ENCODE measurements around the gene C19orf73.

GRCh38 chr19:49125025-49125731 is 6.2 kb upstream of the C19orf73 start:
- TF ChIP-seq KDM4B (IDR thresholded peaks at IDR 0.05; ENCODE audit: borderline replicate concordance in 2 of 2, low read depth in 1 of 2) (no peak), POLR2AphosphoS5 (IDR thresholded peaks at IDR 0.05; ENCODE audit: control insufficient read depth, insufficient read depth, low read depth, low read length) (no peak), PTTG1 (tag; IDR thresholded peaks at IDR 0.05; ENCODE audit: low read depth) (no peak), SAFB2 (IDR thresholded peaks at IDR 0.05; ENCODE audit: borderline replicate concordance, low read depth, low read length, severe bottlenecking) (no peak), ZBTB17 (CRISPR knock-in tag; IDR thresholded peaks at IDR 0.05) (no peak), FOS (IDR thresholded peaks at IDR 0.05; ENCODE audit: extremely low read depth, insufficient read length) (no peak), BACH1 (tag; IDR thresholded peaks at IDR 0.05) (no peak), SREBF1 (IDR thresholded peaks at IDR 0.05; ENCODE audit: borderline replicate concordance, low read depth, low read length) (no peak), CREB1 (IDR thresholded peaks at IDR 0.05) (no peak), CREB1 (CRISPR knock-in tag; IDR thresholded peaks at IDR 0.05) (no peak)
- TF ChIP-seq, protein P1, sequence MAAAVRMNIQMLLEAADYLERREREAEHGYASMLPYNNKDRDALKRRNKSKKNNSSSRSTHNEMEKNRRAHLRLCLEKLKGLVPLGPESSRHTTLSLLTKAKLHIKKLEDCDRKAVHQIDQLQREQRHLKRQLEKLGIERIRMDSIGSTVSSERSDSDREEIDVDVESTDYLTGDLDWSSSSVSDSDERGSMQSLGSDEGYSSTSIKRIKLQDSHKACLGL (CRISPR knock-in tag; IDR thresholded peaks at IDR 0.05; ENCODE audit: borderline replicate concordance, poor library complexity, severe bottlenecking), result no peak

All from K562 (cell line).